NCI-H460 (cell line): ENCODE results near the gene FAM13B. TPM values are rescaled to one million over a fixed set of nuclear protein-coding genes. Genes with fewer than 3 reads are reported as not detected.
"Not testable (repeated sequence)": the region's sequence is repeated elsewhere in the genome, so short reads cannot be mapped to it uniquely, and the experiment has no call there.

Experiments used
- DNase-seq: peaks from one replicate; pipeline ENCODE4 v3.0.0-alpha.2; 2016; ENCODE audit warnings: low read depth; ENCODE audit errors: extremely low read depth
- polyA plus RNA-seq: library from polyadenylated mRNA; depleted of rRNA; stranded (reverse); fragments of >200 nt; gene quantifications from 2 replicates; pipeline ENCODE4 v1.2.3, GENCODE V29; 2014; cell fraction: nucleus; rRNA removed
- total RNA-seq: library from RNA; depleted of rRNA; stranded (reverse); fragments of >200 nt; shearing (Covaris generic); gene quantifications from 2 replicates; pipeline ENCODE4 v1.2.3, GENCODE V29; 2014; rRNA removed

The FAM13B gene
- total RNA-seq: 10.7 and 17.7 TPM in 2 replicates
- polyA plus RNA-seq: 21.7 and 52.7 TPM in 2 replicates

GRCh38 chr5:138032572-138033385, at the start of gene FAM13B:
FAM13B (minus strand) TSS chr5:138033079; CDS start chr5:138019111, 13,968 bp downstream.
- peak; percentile 68 for DNase-seq

DNA sequence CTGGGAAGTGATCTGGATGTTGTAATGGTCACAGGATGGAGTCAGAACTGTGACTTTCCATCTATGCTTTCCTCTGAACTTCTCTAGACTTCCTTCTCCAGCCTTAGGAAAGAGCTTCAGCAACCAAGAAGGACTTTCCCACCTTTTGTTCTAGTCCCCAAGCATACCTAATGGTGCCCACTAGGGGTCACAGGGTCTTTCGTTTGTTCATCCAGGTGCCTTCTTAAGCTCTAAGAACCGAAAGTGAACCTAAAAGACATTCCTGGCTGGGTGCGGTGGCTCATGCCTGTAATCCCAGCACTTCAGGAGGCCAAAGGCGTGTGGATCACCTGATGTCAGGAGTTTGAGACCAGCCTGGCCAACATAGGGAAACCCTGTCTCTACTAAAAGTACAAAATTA, 49.2 kb upstream of the FAM13B start:
- no peak for DNase-seq

- DNase-seq: no peak
These were observed 45.2 kb upstream of the FAM13B start for GRCh38 chr5:138078006-138078643.

GRCh38 chr5:138077064-138077696, 44.3 kb upstream of the FAM13B start:
- peak; percentile 72 for DNase-seq

- not testable (repeated sequence) for DNase-seq
These were observed 37.1 kb upstream of the FAM13B start for GRCh38 chr5:138070026-138070425.

DNA sequence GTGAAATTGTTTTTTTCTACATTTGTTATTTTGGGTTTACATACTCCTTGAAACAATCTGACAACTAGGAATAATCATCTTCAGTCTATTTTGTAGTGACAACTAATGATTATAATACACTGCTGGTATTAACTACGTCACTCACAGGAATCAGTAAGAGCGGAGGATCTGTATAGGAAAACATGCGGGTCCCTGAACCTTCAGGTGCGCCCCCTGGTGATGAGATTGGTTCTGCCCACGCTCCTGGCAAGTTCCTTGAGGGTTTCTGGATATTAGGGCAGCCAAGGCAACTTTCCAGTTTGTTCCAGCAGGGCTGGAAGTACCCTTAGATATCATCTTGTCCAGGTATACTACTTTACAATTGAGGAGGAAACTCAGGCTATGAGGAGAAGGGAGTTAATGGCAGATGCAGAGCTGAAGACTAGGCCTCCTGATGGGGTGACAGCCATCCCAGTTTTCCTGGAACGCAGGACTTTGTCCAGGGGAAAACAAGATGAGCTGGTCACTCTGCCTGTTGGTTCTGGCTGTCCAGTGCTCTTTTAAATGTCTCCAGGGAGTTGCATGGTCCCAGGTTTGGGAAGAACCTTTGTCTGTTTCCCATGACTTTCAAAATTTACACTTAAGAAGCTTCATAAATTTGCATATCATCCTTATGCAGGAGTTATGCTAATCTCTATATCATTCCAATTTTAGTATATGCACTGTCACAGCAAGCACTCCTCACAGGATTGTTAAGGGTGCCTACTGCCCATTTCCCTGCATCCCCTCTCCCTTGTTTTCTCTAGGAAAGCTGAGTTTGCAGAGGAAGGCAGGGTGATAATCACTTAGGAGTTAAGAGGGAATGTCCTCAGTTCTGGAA, 36.1 kb upstream of the FAM13B start:
- DNase-seq: peak; percentile 83

- DNase-seq: no peak
These were observed 35.1 kb upstream of the FAM13B start for GRCh38 chr5:138067945-138068344.

GRCh38 chr5:138065102-138065501, 32.2 kb upstream of the FAM13B start:
- DNase-seq: no peak

GRCh38 chr5:138064526-138064925, 31.6 kb upstream of the FAM13B start:
- no peak for DNase-seq

DNA sequence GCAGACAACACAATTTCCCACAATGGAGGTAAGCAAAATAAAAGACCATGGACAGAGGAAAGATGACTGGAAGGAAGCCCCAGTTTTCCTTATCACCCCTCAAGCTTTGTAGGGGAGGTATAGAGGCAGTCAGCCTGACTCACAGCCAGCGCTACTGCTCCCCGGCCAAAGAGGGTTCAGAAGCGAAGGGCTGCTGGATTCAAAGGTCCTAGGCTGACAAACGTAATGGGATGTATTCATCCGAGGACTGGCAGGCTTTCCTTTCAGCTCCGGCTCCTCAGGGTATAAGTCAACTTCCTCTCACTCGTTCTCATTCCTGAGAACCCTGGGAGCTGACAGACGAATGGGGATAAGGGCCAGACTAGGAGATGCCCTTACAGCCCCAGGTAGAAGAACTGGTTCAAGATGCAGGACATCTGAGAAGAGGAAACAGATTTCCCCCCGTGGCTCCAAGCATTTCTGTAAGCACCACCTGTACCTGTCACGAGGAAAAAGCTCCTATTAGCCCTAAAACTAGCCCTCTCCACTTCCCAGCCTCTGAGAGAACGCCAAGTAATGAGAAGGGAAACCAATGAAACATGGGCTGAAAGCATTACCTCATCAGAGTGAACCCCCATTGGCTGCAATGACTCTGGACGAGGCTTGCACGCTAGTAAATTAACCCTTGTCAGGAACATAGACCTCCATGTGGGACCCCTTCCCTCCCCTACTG, 22.1 kb upstream of the FAM13B start:
- DNase-seq: no peak

DNA sequence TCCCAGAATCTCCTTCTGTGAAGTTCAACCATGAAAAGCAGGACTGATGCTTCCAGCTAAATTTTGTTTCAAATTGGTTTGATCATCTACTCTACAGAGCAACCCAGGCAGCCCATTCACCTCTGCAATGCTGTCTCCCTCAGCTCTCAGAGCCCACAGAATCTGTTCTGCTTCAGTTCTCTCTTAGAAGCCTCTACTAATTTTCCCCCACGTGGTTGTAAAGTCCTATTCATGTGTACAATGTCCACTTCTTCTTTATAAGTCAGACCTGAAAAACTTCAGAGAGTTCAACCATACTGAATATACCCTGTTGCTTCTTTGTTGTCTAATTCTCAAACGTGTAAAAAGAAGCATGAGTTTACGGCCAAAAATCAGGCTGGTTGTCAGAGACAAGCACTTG, 21.3 kb upstream of the FAM13B start:
- no peak for DNase-seq

- no peak for DNase-seq
These were observed 20.7 kb upstream of the FAM13B start for GRCh38 chr5:138053554-138053953.

GRCh38 chr5:138052718-138053117, 19.8 kb upstream of the FAM13B start:
- DNase-seq: not testable (repeated sequence)

- no peak for DNase-seq
These were observed 18.8 kb upstream of the FAM13B start for GRCh38 chr5:138051441-138052296.

DNA sequence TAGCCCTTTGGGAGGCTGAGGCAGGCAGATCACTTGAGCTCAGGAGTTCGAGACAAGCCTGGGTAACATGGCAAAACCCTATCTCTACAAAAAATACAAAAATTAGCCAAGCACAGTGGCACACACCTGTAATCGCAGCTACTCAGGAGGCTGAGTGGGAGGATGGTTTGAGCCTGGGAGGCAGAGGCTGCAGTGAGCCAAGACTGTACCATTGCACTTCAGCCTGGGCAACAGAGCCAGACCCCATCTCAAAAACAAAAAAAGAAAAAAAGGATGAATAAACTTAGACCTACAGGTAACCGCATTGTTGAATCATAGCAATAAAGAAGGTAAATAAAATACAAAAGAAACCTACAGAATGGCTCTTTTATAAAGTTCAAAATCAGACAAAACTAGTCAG, 12.4 kb upstream of the FAM13B start:
- not testable (repeated sequence) for DNase-seq

DNA sequence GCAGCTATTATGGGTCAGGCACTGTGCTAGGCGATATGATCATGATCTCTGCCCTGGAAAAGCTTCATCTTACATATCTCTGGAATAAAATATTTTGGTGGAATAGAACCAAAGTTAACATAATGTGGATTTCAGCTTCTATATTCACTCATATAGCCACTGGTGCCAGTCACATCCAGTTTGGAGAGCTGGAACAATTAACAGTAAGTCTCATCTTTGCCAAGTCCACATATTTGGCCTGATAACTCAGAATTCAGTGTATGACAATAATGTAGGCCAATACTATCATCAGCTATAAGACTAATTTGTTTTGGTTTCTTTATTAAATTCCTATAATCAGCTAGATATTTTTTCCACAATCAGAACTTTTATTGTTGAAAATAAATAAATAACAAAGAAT, 5.9 kb upstream of the FAM13B start:
- no peak for DNase-seq

- DNase-seq: no peak
These were observed 5.2 kb upstream of the FAM13B start for GRCh38 chr5:138037907-138038633.

DNA sequence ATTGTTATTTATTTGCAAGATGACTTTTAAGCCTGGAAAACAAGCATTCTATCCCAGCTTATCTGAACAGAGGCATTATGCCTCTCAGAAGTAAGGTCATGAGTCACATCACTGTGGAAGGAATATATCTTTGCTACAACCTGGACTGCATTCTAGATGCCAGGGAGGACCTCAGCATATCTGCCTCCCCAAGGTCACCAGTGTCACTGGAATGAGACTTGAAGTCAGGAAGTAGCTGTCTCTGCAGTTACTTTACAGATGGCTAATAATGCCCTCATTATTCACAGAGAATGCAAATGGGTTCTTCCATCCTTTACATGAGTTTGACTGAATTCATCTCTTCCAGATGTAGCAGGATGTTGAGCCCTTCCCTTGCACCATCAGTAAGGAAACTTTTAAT, 4.4 kb upstream of the FAM13B start:
- DNase-seq: no peak
